ENCODE measurements around the gene IL1A. TPM values are rescaled to one million over a fixed set of nuclear protein-coding genes. Genes with fewer than 3 reads are reported as not detected.

Gene IL1A
- total and polyA plus RNA-seq, 9 of the 15 experiments (the other 6 are each of a cell fraction or from before 2014, with no cell fraction given), result 0.03 to 0.27 (median 0.14) TPM; not detected in 2

GRCh38 chr2:112820343-112820742 is 36.0 kb upstream of the IL1A start:
- intact Hi-C loops (cut with micrococcal nuclease) (no loop called here), in situ Hi-C loops (cut with MboI) (no loop called here)
- Histone ChIP-seq H2AFZ (ENCODE audit: low read depth, low read length) (no peak overlapping the region), H3K27me3 (ENCODE audit: control insufficient read depth in 2 of 2, insufficient read depth in 2 of 2, low read length in 2 of 2) (peaks cover 0 to 9% of the 10 kb centered on the region in 2 experiments; a peak in 1 of 5 replicates), H3K4me3 (no peak overlapping the region), H3K9me3 (replicated peaks; ENCODE audit: control insufficient read depth, insufficient read depth, low read depth, low read length) (no peaks in the 10 kb centered on the region), H3K27ac (ENCODE audit: extremely low read depth, low read depth, low read length) (no peak overlapping the region), H3K4me2 (ENCODE audit: insufficient read depth, low read length) (no peak overlapping the region), H3K9ac (ENCODE audit: insufficient read depth in 1 of 2, low read depth in 2 of 2, low read length in 2 of 2) (no peak overlapping the region), H4K20me1 (replicated peaks; ENCODE audit: control insufficient read depth, insufficient read depth, low read length) (no peaks in the 10 kb centered on the region), H3K4me1 (replicated peaks in 1 of 2; ENCODE audit: control insufficient read depth in 2 of 2, insufficient read depth in 2 of 2, low read length in 2 of 2) (0 out of 5 replicates have a peak, but pooled peaks cover 0 to 3% of the 10 kb centered on the region in 2 experiments), H3K9me1 (ENCODE audit: control insufficient read depth, insufficient read depth, low read length) (no peaks in the 10 kb centered on the region), H3K36me3 (ENCODE audit: control insufficient read depth, insufficient read depth, low read length) (no peaks in the 10 kb centered on the region), H3K79me2 (ENCODE audit: control insufficient read depth, insufficient read depth, low read length) (no peaks in the 10 kb centered on the region)
- POLR2A ChIA-PET, result no interaction called here
- TF ChIP-seq ELF4 (CRISPR knock-in tag; IDR thresholded peaks at IDR 0.05) (no peak), L3MBTL2 (IDR thresholded peaks at IDR 0.05) (no peak), CBFA2T3 (IDR thresholded peaks at IDR 0.05) (no peak), ZBTB7A (IDR thresholded peaks at IDR 0.05; ENCODE audit: borderline replicate concordance, control insufficient read depth, low read depth, low read length) (no peak), LCOR (CRISPR knock-in tag; IDR thresholded peaks at IDR 0.05) (no peak), CREB1 (IDR thresholded peaks at IDR 0.05) (no peak), CREB1 (CRISPR knock-in tag; IDR thresholded peaks at IDR 0.05) (no peak), ZKSCAN8 (CRISPR knock-in tag; IDR thresholded peaks at IDR 0.05) (no peak), ZNF134 (CRISPR knock-in tag; conservative IDR thresholded peaks at IDR 0.05) (no peak), SFPQ (IDR thresholded peaks at IDR 0.05; ENCODE audit: low read depth, low read length) (no peak), MCM5 (IDR thresholded peaks at IDR 0.05; ENCODE audit: low read depth) (no peak), PHB (CRISPR knock-in tag; IDR thresholded peaks at IDR 0.05) (no peak), NFE2 (IDR thresholded peaks at IDR 0.05; ENCODE audit: low read depth) (no peak), RB1 (IDR thresholded peaks at IDR 0.05; ENCODE audit: low read depth) (no peak), JUNB (CRISPR knock-in tag; conservative IDR thresholded peaks at IDR 0.05) (no peak), PREB (CRISPR knock-in tag; IDR thresholded peaks at IDR 0.05) (no peak), ZFP1 (CRISPR knock-in tag; IDR thresholded peaks at IDR 0.05) (no peak), ZNF184 (CRISPR knock-in tag; IDR thresholded peaks at IDR 0.05) (no peak), SP2 (IDR thresholded peaks at IDR 0.05; ENCODE audit: extremely low read depth, low read depth, low read length, poor library complexity, severe bottlenecking) (no peak), NEUROD1 (IDR thresholded peaks at IDR 0.05; ENCODE audit: borderline replicate concordance, low read depth, low read length, partially characterized antibody) (no peak), NR1H2 (CRISPR knock-in tag; IDR thresholded peaks at IDR 0.05) (no peak)
- no peak for ATAC-seq
- no peak for DNase-seq (ENCODE audit: extremely low read depth in 1 of 4, low spot score in 3 of 4)
- CTCF ChIA-PET (ENCODE audit: low intra/inter-chr PET ratio), result no interaction called here
- BruUV-seq (replicated peaks), result no TSS peak
- FAIRE-seq, result no peak

All from K562 (cell line).